Duodenal mucosa (tissue), 2 donors: ENCODE data around the gene ECM1.

Source experiments
- H3K27ac ChIP-seq: one replicate; pipeline ENCODE4 v1.7.0; 2013; ENCODE audit warnings: low read depth, low read length
- H3K27me3 ChIP-seq, 2 donors: one replicate each; pipeline ENCODE4 v1.7.0; 2013; ENCODE audit warnings: low read length in 2 of 2, control low read depth in 1 of 2; ENCODE audit not compliant: insufficient read depth in 2 of 2, control insufficient read depth in 1 of 2
- H3K36me3 ChIP-seq, 2 donors: one replicate each; pipeline ENCODE4 v1.7.0; 2013; ENCODE audit warnings: low read length in 2 of 2, control low read depth in 1 of 2; ENCODE audit not compliant: insufficient read depth in 2 of 2, control insufficient read depth in 1 of 2
- H3K4me1 ChIP-seq, 2 donors: one replicate each; pipeline ENCODE4 v1.7.0; 2013; ENCODE audit warnings: low read length in 2 of 2, control low read depth in 1 of 2; ENCODE audit not compliant: insufficient read depth in 2 of 2, control insufficient read depth in 1 of 2
- H3K4me3 ChIP-seq, 2 donors: one replicate each; pipeline ENCODE4 v1.7.0; 2013; ENCODE audit warnings: low read length in 2 of 2, low read depth in 1 of 2
- H3K9ac ChIP-seq, 2 donors: one replicate each; pipeline ENCODE4 v1.7.0; 2013; ENCODE audit warnings: low read length in 2 of 2, low read depth in 1 of 2
- H3K9me3 ChIP-seq, 2 donors: one replicate each; pipeline ENCODE4 v1.7.0; 2013; ENCODE audit warnings: low read length in 2 of 2, control low read depth in 1 of 2; ENCODE audit not compliant: control insufficient read depth in 1 of 2

The ECM1 gene

GRCh38 chr1:150550222-150551050, 42.5 kb downstream of the ECM1 start:
- Histone ChIP-seq H3K36me3 (peaks cover 0 to 2% of the 10 kb centered on the region in 2 donors), H3K27ac (no peak overlapping the region), H3K27me3 (peaks cover 3 to 6% of the 10 kb centered on the region in 2 donors), H3K9ac (peak overlapping the region in 1 of 2 donors; percentile 56), H3K4me3 (no peak overlapping the region), H3K4me1 (peaks cover 13 to 19% of the 10 kb centered on the region in 2 donors), H3K9me3 (no peaks in the 10 kb centered on the region)

- Histone ChIP-seq H3K4me1 (peaks cover 13 to 19% of the 10 kb centered on the region in 2 donors), H3K9ac (no peak overlapping the region), H3K36me3 (peaks cover 0 to 6% of the 10 kb centered on the region in 2 donors), H3K27ac (no peak overlapping the region), H3K27me3 (peaks cover 3 to 6% of the 10 kb centered on the region in 2 donors), H3K4me3 (no peak overlapping the region), H3K9me3 (no peaks in the 10 kb centered on the region)
These were observed 43.3 kb downstream of the ECM1 start for GRCh38 chr1:150551051-150551783.

- H3K9me3 ChIP-seq: no peaks in the 10 kb centered on the region
- H3K9ac ChIP-seq: no peak overlapping the region
- peaks cover 13 to 19% of the 10 kb centered on the region in 2 donors for H3K4me1 ChIP-seq
- H3K4me3 ChIP-seq: no peak overlapping the region
- peaks cover 0 to 6% of the 10 kb centered on the region in 2 donors for H3K36me3 ChIP-seq
- H3K27me3 ChIP-seq: peaks cover 3 to 6% of the 10 kb centered on the region in 2 donors
- peak overlapping the region; percentile 42 for H3K27ac ChIP-seq
These were observed 43.8 kb downstream of the ECM1 start for GRCh38 chr1:150551784-150552127.

GRCh38 chr1:150552128-150552910, 44.4 kb downstream of the ECM1 start:
- Histone ChIP-seq H3K9ac (no peak overlapping the region), H3K9me3 (no peaks in the 10 kb centered on the region), H3K36me3 (peaks cover 0 to 6% of the 10 kb centered on the region in 2 donors), H3K27me3 (peaks cover 3 to 6% of the 10 kb centered on the region in 2 donors), H3K27ac (peak overlapping the region; percentile 42), H3K4me3 (no peak overlapping the region), H3K4me1 (peaks cover 13 to 19% of the 10 kb centered on the region in 2 donors)

- H3K4me1 ChIP-seq: peaks cover 13 to 19% of the 10 kb centered on the region in 2 donors
- H3K36me3 ChIP-seq: peaks cover 0 to 6% of the 10 kb centered on the region in 2 donors
These were observed 45.0 kb downstream of the ECM1 start for GRCh38 chr1:150552911-150553289.

GRCh38 chr1:150553392-150554085, 45.6 kb downstream of the ECM1 start:
- Histone ChIP-seq H3K36me3 (peaks cover 0 to 6% of the 10 kb centered on the region in 2 donors), H3K27ac (no peak overlapping the region), H3K9ac (no peak overlapping the region), H3K9me3 (no peaks in the 10 kb centered on the region), H3K4me3 (no peak overlapping the region), H3K4me1 (peaks cover 13 to 17% of the 10 kb centered on the region in 2 donors), H3K27me3 (peaks cover 3 to 6% of the 10 kb centered on the region in 2 donors)

More at GRCh38 chr1:150552911-150553289, 45.0 kb downstream of the ECM1 start:
- H3K9ac ChIP-seq: no peak overlapping the region
- no peak overlapping the region for H3K4me3 ChIP-seq
- H3K27ac ChIP-seq: no peak overlapping the region
- no peaks in the 10 kb centered on the region for H3K9me3 ChIP-seq
- peaks cover 3 to 6% of the 10 kb centered on the region in 2 donors for H3K27me3 ChIP-seq

- Histone ChIP-seq H3K36me3 (peaks cover 0 to 6% of the 10 kb centered on the region in 2 donors), H3K4me1 (peaks cover 13 to 20% of the 10 kb centered on the region in 2 donors), H3K9ac (no peak overlapping the region), H3K4me3 (no peak overlapping the region), H3K27me3 (peaks cover 3 to 6% of the 10 kb centered on the region in 2 donors), H3K9me3 (no peaks in the 10 kb centered on the region), H3K27ac (no peak overlapping the region)
These were observed 46.2 kb downstream of the ECM1 start for GRCh38 chr1:150554086-150554452.

- Histone ChIP-seq H3K9me3 (no peaks in the 10 kb centered on the region), H3K27me3 (no peaks in the 10 kb centered on the region), H3K36me3 (peaks cover 0 to 6% of the 10 kb centered on the region in 2 donors), H3K9ac (no peak overlapping the region), H3K27ac (no peak overlapping the region), H3K4me3 (no peak overlapping the region), H3K4me1 (peaks cover 21 to 24% of the 10 kb centered on the region in 2 donors)
These were observed 47.5 kb downstream of the ECM1 start for GRCh38 chr1:150555198-150555970.
